ENCODE results near the gene SEC31B.
A peak's percentile ranks its signal among the peaks of the same experiment; 100 is the strongest.

The SEC31B gene

GRCh38 chr10:100490531-100490930, 29.1 kb downstream of the SEC31B start:
- no peak for DNase-seq (ENCODE audit: low read depth)

DNA sequence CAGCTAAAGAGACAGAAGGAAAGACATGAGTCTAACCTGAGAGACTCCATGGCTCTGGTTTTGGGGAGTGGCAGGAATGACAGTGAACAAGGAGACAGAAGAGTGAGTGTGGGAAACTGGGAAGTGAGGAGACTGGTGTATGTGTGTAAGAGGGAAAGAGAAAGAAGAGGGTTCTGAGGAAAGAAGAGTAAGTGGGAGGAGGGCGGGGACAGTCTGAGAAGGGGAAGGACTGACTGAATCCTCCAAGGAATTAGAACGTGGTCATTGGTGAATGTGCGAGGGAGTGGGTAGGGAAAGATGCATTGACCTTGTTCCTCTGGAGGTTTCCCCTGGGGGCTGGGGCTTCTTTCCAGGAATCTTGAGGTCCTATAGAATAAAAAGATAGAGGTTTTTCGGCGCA, 30.3 kb downstream of the SEC31B start:
- no peak for DNase-seq (ENCODE audit: low read depth)

DNA sequence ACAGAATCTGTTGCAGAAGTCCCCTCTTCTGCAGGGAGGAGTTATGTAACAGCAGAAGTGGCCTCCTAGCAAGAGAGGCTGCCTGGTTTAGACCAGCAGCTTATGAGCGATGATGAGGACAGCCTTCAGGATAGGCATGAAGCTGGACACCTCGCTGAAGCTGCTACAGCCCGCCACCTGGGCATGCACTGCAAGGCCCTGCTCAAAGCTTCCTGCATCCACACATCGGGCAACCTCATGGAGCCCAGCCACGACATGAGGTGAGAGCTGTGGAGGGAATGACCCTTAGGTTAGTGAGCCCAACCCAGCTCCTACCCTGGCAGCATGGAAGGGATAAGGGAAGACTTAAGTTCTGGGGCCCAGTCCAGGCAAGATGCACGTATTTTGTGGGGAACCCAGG, 32.1 kb downstream of the SEC31B start:
- DNase-seq (ENCODE audit: low read depth), result no peak

GRCh38 chr10:100485801-100486495, 33.7 kb downstream of the SEC31B start:
- no peak for DNase-seq (ENCODE audit: low read depth)

DNA sequence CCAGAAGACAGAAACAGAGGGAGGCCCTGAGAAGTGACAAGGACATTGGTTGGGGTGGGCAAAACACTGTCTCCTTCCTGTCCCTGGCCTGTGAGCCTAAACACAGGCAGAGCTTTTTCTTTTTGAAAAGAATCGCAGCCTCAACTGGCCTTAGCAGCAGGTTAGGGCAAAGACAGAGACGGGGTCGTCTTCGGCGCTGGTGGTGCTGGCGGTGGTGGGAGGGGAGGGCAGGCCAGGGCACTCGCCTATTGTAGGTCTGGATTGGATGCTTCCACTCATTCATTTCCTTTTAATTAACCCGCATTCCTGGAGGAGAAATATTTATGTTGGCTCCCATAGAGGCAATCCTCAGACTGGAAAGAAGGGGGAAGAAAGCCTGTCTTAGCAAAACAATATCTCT, 34.3 kb downstream of the SEC31B start:
- no peak for DNase-seq (ENCODE audit: low read depth)

DNA sequence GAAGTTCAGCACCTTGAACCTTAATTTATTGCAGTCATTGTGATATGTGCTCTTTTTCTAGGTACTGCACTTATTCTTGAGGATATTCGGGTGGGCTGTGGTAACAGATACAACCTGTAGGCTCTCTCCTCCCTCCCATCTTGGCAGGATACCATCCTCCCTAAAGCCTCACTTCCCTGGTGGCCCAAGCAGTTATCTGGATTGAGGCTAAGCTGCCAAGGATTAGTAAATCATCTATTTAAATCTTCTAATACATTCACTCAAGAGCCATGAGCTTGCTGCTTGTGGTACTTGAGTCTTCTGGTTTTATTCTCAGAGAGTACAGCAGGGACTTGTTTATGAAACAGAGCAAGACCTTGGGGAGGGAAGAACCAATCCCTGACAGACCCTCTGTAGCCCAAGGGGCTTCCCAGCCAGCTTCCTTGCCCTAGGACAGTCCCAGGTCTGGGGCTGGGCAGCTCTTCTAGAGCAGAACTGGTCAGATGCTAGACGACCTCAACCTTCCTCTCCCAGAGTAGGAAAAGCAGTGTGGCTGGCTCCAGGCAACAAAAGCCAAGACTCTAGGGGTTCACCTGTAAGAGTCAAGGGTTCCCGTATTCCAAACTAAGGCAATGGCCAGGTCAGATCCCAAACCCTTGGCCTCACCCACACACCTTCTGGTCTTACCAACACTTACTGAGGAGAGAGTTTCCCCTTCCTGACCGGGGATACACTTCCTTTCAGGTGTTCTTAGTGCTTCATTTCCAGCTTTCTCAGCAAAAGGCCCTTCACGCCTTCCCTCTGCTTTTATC, 35.6 kb downstream of the SEC31B start:
- DNase-seq (ENCODE audit: low read depth), result no peak

- DNase-seq (ENCODE audit: low read depth), result no peak
Observed at GRCh38 chr10:100482834-100483185, 36.9 kb downstream of the SEC31B start.

- peak; percentile 38 for DNase-seq (ENCODE audit: low read depth)
Observed at GRCh38 chr10:100482181-100482833, 37.4 kb downstream of the SEC31B start.

DNA sequence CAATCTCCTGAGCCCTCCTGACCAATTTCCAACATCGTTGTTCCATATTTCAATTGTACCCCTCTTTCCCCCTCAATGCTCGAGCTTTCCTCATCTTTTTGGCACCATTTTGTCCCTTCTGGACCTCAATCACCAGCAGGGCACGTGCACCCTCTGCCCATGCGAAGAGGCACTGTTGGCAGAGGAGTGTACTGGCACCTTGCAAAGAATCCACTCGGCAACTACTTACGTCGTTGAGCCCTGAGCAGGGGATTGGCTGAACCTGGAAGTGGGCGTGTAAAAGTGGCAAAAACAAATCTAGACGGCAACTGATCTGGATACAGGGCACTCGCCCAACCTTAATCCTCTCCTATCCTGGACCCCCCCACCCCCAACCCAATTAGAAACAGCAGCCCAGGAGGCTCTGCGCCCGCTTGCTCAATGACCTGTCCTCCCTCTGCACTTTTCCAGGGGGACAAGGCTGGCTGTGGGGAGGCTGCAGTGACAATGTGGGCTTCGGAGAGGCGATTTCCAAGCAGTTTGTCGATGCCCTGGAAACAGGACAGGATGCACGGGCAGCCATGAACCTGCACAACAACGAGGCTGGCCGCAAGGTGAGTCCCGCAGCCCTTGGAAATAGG, 38.1 kb downstream of the SEC31B start:
- DNase-seq (ENCODE audit: low read depth), result peak; percentile 72

DNA sequence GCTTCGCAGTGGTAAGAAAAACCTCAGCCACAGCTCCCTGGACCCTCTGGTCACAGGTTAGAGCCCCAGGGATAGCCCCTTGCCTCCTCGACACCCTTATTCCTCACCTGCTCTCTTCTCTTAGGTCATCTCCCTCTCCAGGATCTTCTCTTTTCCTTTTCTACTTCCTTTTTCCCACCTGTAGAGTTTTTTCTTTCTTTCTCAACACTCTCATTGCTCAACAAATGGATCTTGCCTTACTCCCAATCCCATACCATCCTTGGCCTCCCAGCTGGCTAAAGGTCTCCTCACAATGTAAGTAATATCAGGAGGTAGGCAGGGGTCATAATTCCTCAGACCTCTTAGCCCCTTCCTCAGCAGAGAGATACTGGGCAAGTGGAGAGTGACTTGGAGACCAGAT, 39.7 kb downstream of the SEC31B start:
- no peak for DNase-seq (ENCODE audit: low read depth)

- no peak for DNase-seq (ENCODE audit: low read depth)
Observed at GRCh38 chr10:100479037-100479436, 40.6 kb downstream of the SEC31B start.

- DNase-seq (ENCODE audit: low read depth), result no peak
Observed at GRCh38 chr10:100477970-100478369, 41.7 kb downstream of the SEC31B start.

GRCh38 chr10:100470367-100470766, 49.3 kb downstream of the SEC31B start:
- no peak for DNase-seq (ENCODE audit: low read depth)

DNA sequence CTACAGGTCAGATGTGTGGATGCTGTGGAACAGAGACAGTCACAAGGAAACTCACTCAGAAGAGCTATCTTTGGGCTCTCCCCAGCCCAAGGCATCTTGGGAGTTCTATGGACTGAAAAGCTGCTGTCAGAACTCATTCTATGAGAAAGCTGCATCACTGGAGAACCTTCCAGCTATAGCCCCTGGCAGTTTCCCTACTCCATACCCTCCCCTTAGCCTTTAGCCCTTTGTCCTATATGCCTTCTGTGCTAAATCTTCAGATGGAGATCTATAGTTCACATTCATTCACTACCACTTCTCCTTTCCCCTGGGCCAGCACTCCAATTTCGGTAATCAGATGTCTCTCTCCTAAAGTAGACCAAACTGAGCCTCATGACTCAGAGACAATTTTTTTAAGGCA, 49.9 kb downstream of the SEC31B start:
- no peak for DNase-seq (ENCODE audit: low read depth)

GRCh38 chr10:100468978-100469377, 50.7 kb downstream of the SEC31B start:
- no peak for DNase-seq (ENCODE audit: low read depth)

DNA sequence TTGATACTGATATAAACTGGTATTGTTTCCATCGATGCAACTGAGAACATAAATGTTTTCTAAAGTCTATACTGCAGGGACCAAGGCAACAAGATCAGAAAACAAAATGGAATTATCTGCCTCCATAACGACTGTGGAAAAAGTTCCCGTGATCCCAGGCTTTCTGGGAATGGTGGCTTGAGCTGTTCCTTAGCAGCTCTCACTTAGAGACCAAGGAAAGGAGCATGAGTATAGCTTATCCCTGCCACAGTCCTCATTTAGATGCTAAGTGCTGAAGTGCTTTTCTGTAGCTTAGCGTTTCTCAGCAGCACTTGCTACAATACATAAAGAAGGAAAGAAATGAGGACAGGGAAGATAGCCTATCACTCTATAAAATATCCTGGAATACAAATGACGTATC, 51.3 kb downstream of the SEC31B start:
- no peak for DNase-seq (ENCODE audit: low read depth)

- DNase-seq (ENCODE audit: low read depth), result no peak
Observed at GRCh38 chr10:100462709-100463108, 57.0 kb downstream of the SEC31B start, which contains the start of gene WNT8B. Gene WNT8B (plus strand): TSS chr10:100463009. CDS start chr10:100463169, 160 bp downstream.

DNA sequence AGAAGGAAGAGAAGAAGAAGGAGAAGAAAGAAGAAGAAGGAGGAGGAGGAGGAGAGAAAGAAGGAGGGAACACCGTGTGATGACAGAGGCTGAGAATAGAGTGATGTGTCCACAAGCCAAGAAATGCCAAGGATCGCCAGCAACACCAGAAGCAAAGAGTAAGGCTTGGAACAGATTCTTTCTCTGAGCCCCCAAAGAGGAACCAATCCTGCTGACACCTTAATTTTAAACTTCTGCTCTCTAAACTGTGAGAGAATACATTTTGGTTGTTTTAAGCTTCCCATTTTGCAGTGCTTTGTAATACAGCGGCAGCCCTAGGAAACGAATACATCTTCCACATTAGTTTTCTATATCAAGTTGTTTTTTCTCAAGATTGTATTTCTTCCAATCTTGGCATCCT, 70.7 kb downstream of the SEC31B start:
- no peak for DNase-seq (ENCODE audit: low read depth)

GRCh38 chr10:100447663-100448062, 72.0 kb downstream of the SEC31B start:
- DNase-seq (ENCODE audit: low read depth), result no peak

DNA sequence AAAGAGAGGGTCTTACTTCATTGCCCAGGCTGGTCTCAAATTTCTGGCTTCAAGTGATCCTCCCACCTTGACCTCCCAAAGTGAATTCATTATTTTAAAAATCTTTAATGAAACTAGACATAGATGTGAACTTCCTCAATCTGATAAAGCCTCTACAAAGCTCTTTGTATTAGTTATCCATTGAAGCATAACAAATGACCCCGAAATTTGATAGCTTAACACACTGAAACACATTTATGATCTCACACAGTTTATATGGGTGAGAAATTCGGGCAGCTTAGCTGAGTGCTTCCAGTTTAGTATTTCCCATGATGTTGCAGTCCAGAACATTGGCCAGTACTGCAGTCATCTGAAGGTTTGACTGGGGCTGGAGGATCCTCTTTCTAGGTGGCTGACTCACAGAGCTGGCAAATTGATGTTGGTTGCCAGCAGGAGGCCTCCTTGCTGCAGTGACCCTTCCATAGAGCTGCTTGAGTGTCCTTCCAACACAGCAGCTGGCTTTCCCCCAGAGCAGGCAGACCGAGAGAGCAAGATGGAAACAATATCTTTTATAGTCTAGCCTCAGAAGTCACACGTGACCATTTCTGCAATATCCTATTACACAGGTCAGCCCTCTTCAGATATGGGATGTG, 73.4 kb downstream of the SEC31B start:
- no peak for DNase-seq (ENCODE audit: low read depth)

- no peak for DNase-seq (ENCODE audit: low read depth)
Observed at GRCh38 chr10:100442548-100442947, 77.1 kb downstream of the SEC31B start.

DNA sequence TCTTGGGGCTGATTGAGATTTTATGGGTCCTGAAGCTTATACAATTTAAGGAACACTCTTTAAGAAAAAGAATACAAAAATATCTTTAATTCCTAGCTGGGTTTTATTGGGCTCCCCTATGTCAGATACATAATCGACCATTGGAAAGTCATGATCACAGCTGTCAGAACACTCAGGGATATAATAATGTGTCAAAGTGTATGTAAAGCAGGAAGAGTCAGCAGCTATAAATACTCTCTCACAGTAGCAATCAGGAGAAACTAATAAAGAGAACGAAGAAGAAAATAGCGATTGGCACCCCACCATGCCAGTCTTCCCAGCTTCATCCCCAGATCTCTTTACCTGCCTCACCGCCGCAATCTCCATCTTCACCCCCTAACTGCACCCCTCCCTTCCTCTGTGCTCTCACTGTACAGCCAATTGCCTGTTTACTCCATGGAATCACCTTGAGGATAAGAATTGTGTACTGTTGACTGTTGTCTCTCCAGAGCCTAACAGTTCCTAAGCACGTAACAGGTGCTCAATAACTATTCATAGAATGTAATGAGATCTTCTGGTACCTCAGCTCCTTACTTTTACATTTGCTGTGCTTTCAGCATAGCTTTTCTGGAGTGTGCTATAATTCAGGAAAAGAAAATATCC, 80.9 kb downstream of the SEC31B start:
- DNase-seq (ENCODE audit: low read depth), result no peak
